Lung (tissue), 12 donors: ENCODE measurements around the gene STRIP1. TPM values are rescaled to one million over a fixed set of nuclear protein-coding genes. Genes with fewer than 3 reads are reported as not detected.

Source experiments
- ATAC-seq: fragments of 200-7000 bp; cut with Tn5 transposase; one replicate; pipeline ENCODE4 v1.9.1; 2020; ENCODE audit warnings: moderate number of reproducible peaks; ENCODE audit not compliant: insufficient read depth, low FRiP score
- DNase-seq, 3 donors: peaks; one replicate each; pipeline ENCODE4 v3.0.0-alpha.2; 2013 to 2017
- H3K27ac ChIP-seq, 2 donors: one replicate each; pipeline ENCODE4 v1.5.1; 2013; ENCODE audit warnings: mild to moderate bottlenecking in 2 of 2, moderate library complexity in 2 of 2, control low read depth in 1 of 2, inconsistent platforms in 1 of 2, low read depth in 1 of 2, low read length in 1 of 2
- H3K27me3 ChIP-seq, 3 donors: one replicate each; pipeline ENCODE4 v1.5.1; 2013; ENCODE audit warnings: low read length in 2 of 3; ENCODE audit not compliant: control insufficient read depth in 3 of 3, insufficient read depth in 3 of 3
- H3K36me3 ChIP-seq, 4 donors: one replicate each; pipeline ENCODE4 v1.5.1; 2013; ENCODE audit warnings: low read length in 4 of 4, mild to moderate bottlenecking in 1 of 4, moderate library complexity in 1 of 4; ENCODE audit not compliant: control insufficient read depth in 4 of 4, insufficient read depth in 4 of 4
- H3K4me1 ChIP-seq, 5 donors: one replicate each; pipeline ENCODE4 v1.5.1; 2013; ENCODE audit warnings: low read length in 5 of 5, mild to moderate bottlenecking in 2 of 5, moderate library complexity in 1 of 5; ENCODE audit not compliant: control insufficient read depth in 5 of 5, insufficient read depth in 5 of 5
- H3K4me3 ChIP-seq: one replicate; pipeline ENCODE4 v1.5.1; 2013; ENCODE audit warnings: mild to moderate bottlenecking, control low read depth, moderate library complexity
- H3K9ac ChIP-seq, 2 donors: one replicate each; pipeline ENCODE4 v1.5.1; 2013; ENCODE audit warnings: low read length in 2 of 2, control low read depth in 1 of 2; ENCODE audit not compliant: insufficient read depth in 1 of 2
- H3K9me3 ChIP-seq, 4 donors: one replicate each; pipeline ENCODE4 v1.5.1; 2013; ENCODE audit warnings: low read length in 3 of 4, mild to moderate bottlenecking in 1 of 4, moderate library complexity in 1 of 4; ENCODE audit not compliant: control insufficient read depth in 4 of 4, insufficient read depth in 3 of 4
- CTCF ChIP-seq: IDR thresholded peaks from 2 replicates; pipeline ENCODE4 v1.5.1; 2012; ENCODE audit warnings: mild to moderate bottlenecking; ENCODE audit errors: control extremely low read depth, extremely low read depth
- WGBS, 2 donors: extraction: QIAGEN DNeasy Blood & Tissue Kit; methylation state at CpG; one replicate each; pipeline ENCODE4 v1.1.7; 2013; 5-methylcytosine and 5-hydroxymethylcytosine counted together
- polyA plus RNA-seq, 2 donors: library from polyadenylated mRNA; stranded (reverse); fragments of 200-250 nt; gene quantifications; one replicate each; pipeline ENCODE4 v1.2.1, GENCODE V29; 2013
- total RNA-seq, 2 donors: library from RNA; depleted of rRNA in 1 of 2; stranded (reverse); fragments of >200 nt in 1 of 2; gene quantifications; one replicate each; pipeline ENCODE4 v1.2.1, GENCODE V29; 2014 to 2021
- donor health status: control.
- donor health status: control.
- donor health status: Bipolar disorder and iron deficiency.
- donor health status: healthy.
- donor health status: DM: yes; HTN: yes; CAD: no.

Gene STRIP1
- total and polyA plus RNA-seq, 4 donors: 11.7 to 68.2 (median 28.5) TPM

DNA sequence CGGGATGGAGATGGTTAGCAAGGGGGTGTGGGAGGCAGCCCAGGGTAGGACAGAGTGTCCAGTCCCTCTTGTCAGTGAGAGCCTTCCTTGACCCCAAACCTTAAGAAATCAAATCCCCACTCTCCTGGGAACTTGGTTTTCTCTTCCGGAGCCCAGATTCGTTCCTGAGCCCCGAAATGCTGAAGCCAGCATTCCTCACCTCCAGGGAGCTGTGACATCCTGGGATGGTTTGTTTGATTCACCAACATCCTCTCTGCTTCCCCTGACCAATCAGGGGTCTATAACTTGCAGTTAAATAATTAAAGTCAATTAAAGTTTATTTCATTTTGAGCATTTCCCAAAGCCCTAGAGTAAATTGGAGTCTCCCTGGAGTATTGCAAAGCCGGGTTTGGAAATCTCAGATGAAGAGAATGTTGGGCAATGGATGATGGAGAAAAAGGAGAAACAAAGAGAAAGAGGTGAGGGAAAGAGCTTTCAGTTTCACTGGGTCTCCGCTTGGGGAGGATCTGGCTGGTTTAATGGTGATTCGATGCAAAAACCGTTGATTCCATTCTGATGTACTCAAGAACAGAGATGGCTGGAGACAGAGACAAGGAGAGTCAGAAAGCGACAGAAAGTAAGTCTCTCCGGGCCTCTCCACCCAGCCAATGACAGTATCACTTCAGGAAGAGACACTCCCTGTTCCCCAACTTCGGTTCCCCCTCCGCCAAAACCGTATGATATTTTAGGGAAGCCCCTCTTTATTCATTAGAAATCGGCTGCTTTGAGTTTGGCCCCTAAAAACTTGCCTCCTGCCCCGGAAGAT is 48.8 kb downstream of the STRIP1 start:
- 14 to 32% methylated on average over 15 of the region's 15 CpGs for WGBS, 2 donors
- ATAC-seq (no peak), DNase-seq (peak in 1 of 3 donors; percentile 37)
- Histone ChIP-seq H3K4me3 (no peak overlapping the region), H3K27me3 (peaks cover 0 to 64% (median 55%) of the 10 kb centered on the region in 3 donors), H3K9me3 (no peaks in the 10 kb centered on the region), H3K36me3 (no peaks in the 10 kb centered on the region), H3K9ac (no peak overlapping the region), H3K4me1 (peaks cover 0 to 11% (median 0%) of the 10 kb centered on the region in 5 donors), H3K27ac (no peak overlapping the region)
- TF ChIP-seq CTCF: no peak

- no peaks in the 10 kb centered on the region for H3K9me3 ChIP-seq
- TF ChIP-seq CTCF: no peak
- peaks cover 0 to 62% (median 55%) of the 10 kb centered on the region in 3 donors for H3K27me3 ChIP-seq
- H3K4me1 ChIP-seq: peaks cover 0 to 11% (median 0%) of the 10 kb centered on the region in 5 donors
- H3K36me3 ChIP-seq: no peaks in the 10 kb centered on the region
- no peak overlapping the region for H3K9ac ChIP-seq
- peak overlapping the region in 1 of 2 donors; percentile 60 for H3K27ac ChIP-seq
- WGBS, 2 donors: 5 to 6% methylated on average over 32 to 37 of the region's 37 CpGs
- DNase-seq: no peak
- peak; percentile 17 for ATAC-seq
- H3K4me3 ChIP-seq: peak overlapping the region; percentile 31
Observed at GRCh38 chr1:110083866-110084226, 49.4 kb downstream of the STRIP1 start.

DNA sequence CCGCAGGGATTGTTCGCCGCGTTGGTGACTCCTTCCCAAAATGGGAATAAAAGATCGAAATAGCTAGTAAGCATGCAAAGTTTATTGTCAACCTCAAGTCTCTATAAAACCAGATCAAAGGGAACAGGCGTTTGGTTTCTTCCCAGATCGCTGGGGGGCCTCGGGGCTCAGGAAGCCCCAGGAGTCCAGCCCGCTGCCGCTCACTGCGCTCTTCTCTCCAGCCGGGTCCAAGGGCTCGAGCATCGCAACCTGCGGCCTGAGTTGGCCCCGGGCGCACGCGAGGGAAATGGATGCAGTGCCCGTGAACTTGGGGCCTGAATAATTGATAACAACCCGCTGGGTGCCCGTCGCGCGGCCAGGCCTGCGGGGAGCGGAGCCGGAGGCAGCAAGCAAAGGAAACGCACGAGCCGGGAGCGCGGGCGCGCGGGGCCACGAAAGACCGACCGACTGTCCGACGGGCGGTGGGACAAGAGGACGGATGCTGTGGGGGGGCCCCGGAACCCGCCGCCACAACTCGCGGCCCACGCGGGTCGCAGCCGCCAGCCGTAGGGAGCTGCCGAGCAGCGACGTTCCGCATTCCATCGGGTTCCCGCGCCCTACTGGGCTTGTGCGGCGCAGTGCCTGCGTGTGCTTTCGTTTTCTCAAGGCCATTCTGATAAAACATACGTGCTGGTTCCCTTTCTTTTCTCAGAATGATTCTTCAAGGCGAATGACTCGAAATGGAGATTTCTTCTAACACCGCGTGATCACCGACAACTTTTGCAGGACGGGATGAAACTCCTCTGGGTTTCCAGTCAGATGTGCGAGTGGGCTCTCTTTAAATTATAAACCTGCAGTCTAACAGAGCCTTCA is 50.0 kb downstream of the STRIP1 start:
- Histone ChIP-seq H3K4me3 (peak overlapping the region; percentile 52), H3K4me1 (peaks cover 0 to 11% (median 0%) of the 10 kb centered on the region in 5 donors), H3K9ac (no peak overlapping the region), H3K36me3 (no peaks in the 10 kb centered on the region), H3K9me3 (no peaks in the 10 kb centered on the region), H3K27ac (peak overlapping the region in 1 of 2 donors; percentile 60), H3K27me3 (peaks cover 0 to 62% (median 55%) of the 10 kb centered on the region in 3 donors)
- 3 to 4% methylated on average over 72 of the region's 72 CpGs for WGBS, 2 donors
- peak; percentile 70 to 74 (median 74) for DNase-seq
- ATAC-seq: peak; percentile 68
- TF ChIP-seq CTCF: no peak
